Measurements from ENCODE around the gene ALDH2.

- TF ChIP-seq CTCF (IDR thresholded peaks at IDR 0.05) (no peak), POLR2AphosphoS5 (IDR thresholded peaks at IDR 0.05) (no peak), EP300 (IDR thresholded peaks at IDR 0.05) (no peak), POLR2A (IDR thresholded peaks at IDR 0.05) (no peak)
These were observed 5.0 kb upstream of the ALDH2 start for GRCh38 chr12:111761706-111762105.

Data from stomach (tissue), 4 donors.